Stimulated activated naive CD8-positive, alpha-beta T cell treated with anti-CD3 and anti-CD28 coated beads, Interleukin-15, amount 100 ng/mL, for 72 hours (primary cell): Measurements from ENCODE around the gene FCER1G.
A peak's percentile ranks its signal among the peaks of the same experiment; 100 is the strongest.

Experiments
- ATAC-seq: fragments of 150-1000 bp; cut with Tn5 transposase; 2 replicates; pipeline ENCODE4 v1.10.0; 2021; ENCODE audit warnings: mild to moderate bottlenecking, moderate library complexity
- DNase-seq, 2 donors: peaks; one replicate each; pipeline ENCODE4 v3.0.0; 2021 to 2022
- H3K27ac Mint-ChIP-seq, 2 donors: one replicate each; pipeline ENCODE4 v1.8.0; 2022; ENCODE audit warnings: mild to moderate bottlenecking in 2 of 2, mixed read lengths in 2 of 2, moderate library complexity in 2 of 2
- H3K27me3 Mint-ChIP-seq: one replicate; pipeline ENCODE4 v1.8.0; 2022; ENCODE audit warnings: mixed read lengths
- H3K4me1 Mint-ChIP-seq: one replicate; pipeline ENCODE4 v1.8.0; 2022; ENCODE audit warnings: mild to moderate bottlenecking, mixed read lengths
- H3K4me3 Mint-ChIP-seq, 2 donors: one replicate each; pipeline ENCODE4 v1.8.0; 2022; ENCODE audit warnings: mild to moderate bottlenecking in 2 of 2, mixed read lengths in 2 of 2, moderate library complexity in 1 of 2
- H3K9me3 Mint-ChIP-seq, 2 donors: one replicate each; pipeline ENCODE4 v1.8.0; 2022; ENCODE audit warnings: mixed read lengths in 2 of 2

FCER1G gene

GRCh38 chr1:161179698-161180097 lies 35.4 kb upstream of the FCER1G start:
- no peaks in the 10 kb centered on the region for H3K9me3 Mint-ChIP-seq
- no peak overlapping the region for H3K4me3 Mint-ChIP-seq
- no peak for DNase-seq
- no peak for ATAC-seq
- peaks cover 83% of the 10 kb centered on the region for H3K4me1 Mint-ChIP-seq
- H3K27me3 Mint-ChIP-seq, result no peaks in the 10 kb centered on the region
- H3K27ac Mint-ChIP-seq, result no peak overlapping the region

DNA sequence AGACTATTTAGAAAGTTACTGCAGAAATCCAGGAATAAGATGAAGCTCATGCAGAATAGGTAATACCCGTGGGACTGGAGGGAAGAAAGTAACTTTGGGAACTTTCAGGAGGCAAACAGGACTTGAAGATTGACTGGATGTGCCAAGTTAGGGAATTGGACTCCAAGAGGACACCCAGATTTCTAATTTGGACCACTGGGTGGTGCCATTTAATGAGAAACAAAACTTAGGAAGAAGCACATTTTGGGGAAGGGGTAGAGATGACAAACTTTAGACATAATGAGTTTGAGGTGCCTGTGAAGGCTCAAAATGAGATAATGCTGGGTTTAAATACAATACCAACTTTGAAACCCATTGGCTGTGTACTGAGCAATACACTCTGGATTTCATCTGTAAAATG lies 34.5 kb upstream of the FCER1G start:
- H3K4me1 Mint-ChIP-seq, result peaks cover 83% of the 10 kb centered on the region
- H3K4me3 Mint-ChIP-seq, result no peak overlapping the region
- peak overlapping the region in 1 of 2 donors; percentile 43 for H3K27ac Mint-ChIP-seq
- ATAC-seq, result no peak
- no peaks in the 10 kb centered on the region for H3K27me3 Mint-ChIP-seq
- DNase-seq, result no peak
- H3K9me3 Mint-ChIP-seq, result no peaks in the 10 kb centered on the region

DNA sequence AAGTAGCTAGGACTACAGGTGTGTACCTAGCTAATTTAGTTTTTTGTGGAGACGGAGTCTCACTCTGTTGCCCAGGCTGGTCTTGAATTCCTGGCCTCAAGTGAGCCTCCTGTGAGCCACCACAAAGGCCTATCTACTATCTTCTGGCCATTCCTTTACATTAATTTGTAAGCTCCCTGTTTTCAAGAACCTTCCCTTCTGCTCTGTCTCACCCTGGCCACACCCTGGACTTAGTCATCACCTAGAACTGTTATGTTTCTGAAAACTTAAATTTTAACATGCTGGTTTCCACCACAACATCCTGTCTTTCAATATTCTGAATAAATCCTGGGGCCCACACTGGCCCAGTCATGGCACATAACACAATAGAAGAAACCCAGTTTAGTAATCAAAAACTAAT lies 32.9 kb upstream of the FCER1G start:
- peak overlapping the region; percentile 48 to 77 for H3K4me3 Mint-ChIP-seq
- H3K4me1 Mint-ChIP-seq, result peaks cover 88% of the 10 kb centered on the region
- no peaks in the 10 kb centered on the region for H3K27me3 Mint-ChIP-seq
- H3K27ac Mint-ChIP-seq, result peak overlapping the region; percentile 96 to 98
- DNase-seq (peak; percentile 58 to 77), ATAC-seq (peak; percentile 82)
- peaks cover 0 to 4% of the 10 kb centered on the region in 2 donors for H3K9me3 Mint-ChIP-seq

DNA sequence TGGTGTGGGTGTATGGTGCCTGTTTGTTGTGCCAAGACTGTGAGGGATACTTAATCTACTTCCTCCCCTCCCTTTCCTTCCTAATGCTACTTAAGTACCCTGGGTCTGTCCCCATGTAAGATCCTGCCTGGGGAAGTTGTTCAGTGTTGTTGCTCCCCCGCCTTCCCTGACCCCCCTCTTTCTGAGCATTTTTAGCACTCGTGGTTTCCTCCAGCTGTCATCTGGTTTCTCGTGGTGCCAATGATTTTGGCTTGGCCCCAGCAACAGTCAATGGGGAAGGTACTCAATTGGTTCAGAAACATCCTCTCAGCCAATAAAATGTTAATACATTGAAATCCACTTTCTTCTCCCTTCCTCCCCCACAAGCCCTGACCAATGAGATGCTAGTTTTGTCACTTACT lies 29.8 kb upstream of the FCER1G start:
- peak overlapping the region; percentile 91 to 92 for H3K27ac Mint-ChIP-seq
- peaks cover 87% of the 10 kb centered on the region for H3K4me1 Mint-ChIP-seq
- ATAC-seq, result peak; percentile 85
- H3K27me3 Mint-ChIP-seq, result no peaks in the 10 kb centered on the region
- peaks cover 0 to 4% of the 10 kb centered on the region in 2 donors for H3K9me3 Mint-ChIP-seq
- DNase-seq, result peak; percentile 75 to 87
- peak overlapping the region; percentile 69 to 74 for H3K4me3 Mint-ChIP-seq

- H3K4me3 Mint-ChIP-seq, result peak overlapping the region; percentile 69 to 74
- peak; percentile 22 for ATAC-seq
- H3K4me1 Mint-ChIP-seq, result peaks cover 82% of the 10 kb centered on the region
- H3K27ac Mint-ChIP-seq, result peak overlapping the region; percentile 91 to 92
- peaks cover 0 to 4% of the 10 kb centered on the region in 2 donors for H3K9me3 Mint-ChIP-seq
- DNase-seq, result no peak
- no peaks in the 10 kb centered on the region for H3K27me3 Mint-ChIP-seq
Observed at GRCh38 chr1:161185732-161186311, 29.3 kb upstream of the FCER1G start.

- H3K27me3 Mint-ChIP-seq, result no peaks in the 10 kb centered on the region
- peak overlapping the region in 1 of 2 donors; percentile 18 for H3K27ac Mint-ChIP-seq
- H3K9me3 Mint-ChIP-seq, result peaks cover 0 to 4% of the 10 kb centered on the region in 2 donors
- ATAC-seq (no peak), DNase-seq (no peak)
- no peak overlapping the region for H3K4me3 Mint-ChIP-seq
- H3K4me1 Mint-ChIP-seq, result peaks cover 70% of the 10 kb centered on the region
Observed at GRCh38 chr1:161187311-161187710, 27.8 kb upstream of the FCER1G start.

- Mint-ChIP-seq H3K4me3 (no peak overlapping the region), H3K27me3 (no peaks in the 10 kb centered on the region), H3K27ac (no peak overlapping the region), H3K9me3 (peaks cover 0 to 4% of the 10 kb centered on the region in 2 donors), H3K4me1 (peaks cover 70% of the 10 kb centered on the region)
- ATAC-seq (no peak), DNase-seq (no peak)
Observed at GRCh38 chr1:161188381-161188780, 26.7 kb upstream of the FCER1G start.

GRCh38 chr1:161189036-161189435 lies 26.1 kb upstream of the FCER1G start:
- H3K4me1 Mint-ChIP-seq, result peaks cover 65% of the 10 kb centered on the region
- DNase-seq, result no peak
- H3K27ac Mint-ChIP-seq, result no peak overlapping the region
- peaks cover 0 to 4% of the 10 kb centered on the region in 2 donors for H3K9me3 Mint-ChIP-seq
- ATAC-seq, result no peak
- H3K4me3 Mint-ChIP-seq, result no peak overlapping the region
- no peaks in the 10 kb centered on the region for H3K27me3 Mint-ChIP-seq

DNA sequence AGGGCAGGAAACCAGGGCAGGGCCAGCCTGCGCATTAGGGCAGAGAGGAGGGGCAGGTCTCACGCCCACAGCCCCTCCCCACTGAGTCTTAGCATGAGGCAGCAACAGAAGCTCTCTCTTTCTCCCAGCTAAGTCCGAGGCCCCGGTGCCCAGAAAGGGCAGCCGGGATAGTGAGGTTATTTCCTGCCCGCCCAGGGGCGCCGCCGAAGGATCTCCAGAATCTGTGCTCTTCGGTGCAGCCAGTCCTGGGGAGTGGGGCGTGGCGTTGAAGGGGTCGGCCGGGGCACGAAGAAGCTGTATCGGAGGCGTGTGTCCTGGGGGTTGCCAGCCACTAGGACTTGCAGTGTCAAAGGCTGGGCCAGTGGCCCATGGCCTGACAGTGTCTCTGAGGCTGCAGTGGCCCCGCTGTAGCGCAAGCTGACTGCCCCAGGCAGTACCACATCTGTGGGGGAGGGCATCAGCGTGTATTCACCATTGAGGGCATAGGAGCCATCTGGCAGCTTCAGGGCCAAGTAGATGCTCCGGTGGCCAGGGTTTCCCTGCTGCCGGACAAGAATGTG lies 24.1 kb upstream of the FCER1G start:
- no peak for ATAC-seq
- no peak overlapping the region for H3K4me3 Mint-ChIP-seq
- H3K27ac Mint-ChIP-seq, result peak overlapping the region in 1 of 2 donors; percentile 63
- DNase-seq, result no peak
- H3K9me3 Mint-ChIP-seq, result peaks cover 0 to 4% of the 10 kb centered on the region in 2 donors
- no peaks in the 10 kb centered on the region for H3K27me3 Mint-ChIP-seq
- H3K4me1 Mint-ChIP-seq, result peaks cover 60% of the 10 kb centered on the region

DNA sequence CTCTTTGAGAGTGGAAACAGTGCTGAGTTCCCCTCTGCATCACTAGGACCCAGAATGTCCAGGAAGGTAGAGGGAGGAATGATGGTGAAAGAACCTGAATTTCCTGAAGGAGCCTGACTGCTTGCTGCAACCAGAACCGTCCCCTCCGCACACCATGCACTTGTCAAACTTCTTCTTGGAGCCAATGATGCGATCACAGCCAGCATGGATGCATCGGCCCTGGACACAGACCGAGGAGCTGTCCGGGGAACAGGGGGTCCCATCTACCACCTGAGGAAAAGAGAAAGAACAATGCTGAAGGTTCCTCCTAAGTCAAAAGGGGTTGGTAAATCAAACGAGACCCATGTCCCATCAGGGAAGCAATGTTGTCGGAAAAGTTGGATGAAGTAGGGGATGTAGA lies 23.1 kb upstream of the FCER1G start:
- no peak for ATAC-seq
- DNase-seq, result no peak
- Mint-ChIP-seq H3K4me1 (peaks cover 56% of the 10 kb centered on the region), H3K27me3 (no peaks in the 10 kb centered on the region), H3K4me3 (no peak overlapping the region), H3K9me3 (peaks cover 0 to 1% of the 10 kb centered on the region in 2 donors), H3K27ac (no peak overlapping the region)

GRCh38 chr1:161192476-161193465 lies 22.3 kb upstream of the FCER1G start:
- peak overlapping the region in 1 of 2 donors; percentile 13 for H3K4me3 Mint-ChIP-seq
- peaks cover 56% of the 10 kb centered on the region for H3K4me1 Mint-ChIP-seq
- ATAC-seq (peak; percentile 87), DNase-seq (peak; percentile 60 to 65)
- no peaks in the 10 kb centered on the region for H3K9me3 Mint-ChIP-seq
- no peaks in the 10 kb centered on the region for H3K27me3 Mint-ChIP-seq
- peak overlapping the region in 1 of 2 donors; percentile 6 for H3K27ac Mint-ChIP-seq

DNA sequence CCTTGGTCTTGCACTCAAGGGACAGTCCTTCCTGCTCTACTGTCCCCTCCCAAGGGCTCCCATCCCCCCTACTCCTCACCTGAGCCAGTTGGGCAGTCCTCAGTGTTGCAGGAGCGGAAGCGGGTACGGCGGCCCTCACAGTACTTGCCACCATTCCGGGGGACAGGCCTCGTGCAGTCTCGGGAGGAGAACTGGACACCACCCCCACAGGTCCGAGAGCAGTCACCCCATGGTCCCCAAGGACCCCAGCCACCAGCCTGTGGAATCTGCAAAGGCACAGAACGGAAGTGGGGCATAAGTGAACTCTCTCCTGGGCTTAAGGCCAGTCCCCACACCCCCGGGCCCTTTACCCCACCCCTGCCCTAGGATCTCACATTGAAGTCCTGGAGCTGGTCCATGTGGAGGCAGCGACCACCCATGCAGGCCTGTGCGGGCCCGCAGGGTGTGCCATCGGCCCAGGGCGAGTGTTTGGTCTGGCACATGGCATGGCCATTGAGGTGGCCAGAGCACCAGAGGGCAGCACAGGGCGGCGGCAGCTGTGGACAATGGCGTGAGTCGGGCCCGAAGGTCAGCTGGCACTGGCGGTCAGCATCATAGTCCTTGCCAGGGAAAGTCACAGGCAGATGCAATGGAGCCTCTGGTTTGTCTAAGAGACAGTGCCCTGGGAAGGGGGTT lies 21.4 kb upstream of the FCER1G start:
- Mint-ChIP-seq H3K27me3 (no peaks in the 10 kb centered on the region), H3K9me3 (no peaks in the 10 kb centered on the region), H3K27ac (no peak overlapping the region), H3K4me3 (no peak overlapping the region), H3K4me1 (peaks cover 58% of the 10 kb centered on the region)
- DNase-seq (no peak), ATAC-seq (no peak)

DNA sequence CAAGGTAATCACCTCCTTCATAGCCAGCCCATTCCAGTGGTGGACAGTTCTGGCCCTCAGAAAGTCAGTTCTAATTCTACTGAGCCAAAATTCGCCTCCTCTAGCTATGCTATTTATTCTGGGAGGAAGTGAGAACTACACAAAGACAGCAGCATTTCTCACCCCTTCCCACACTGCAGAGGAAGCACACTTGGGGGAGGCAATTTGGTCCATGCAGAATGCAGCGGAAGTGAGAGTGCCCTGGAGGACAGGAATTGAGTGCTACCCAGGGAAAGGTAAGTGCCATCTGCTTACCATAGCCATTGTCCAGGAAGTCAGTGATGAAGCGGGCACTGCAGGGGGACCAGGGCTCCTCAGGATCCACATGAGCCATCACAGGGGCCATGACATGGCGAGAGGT lies 19.9 kb upstream of the FCER1G start:
- no peaks in the 10 kb centered on the region for H3K9me3 Mint-ChIP-seq
- ATAC-seq, result no peak

DNA sequence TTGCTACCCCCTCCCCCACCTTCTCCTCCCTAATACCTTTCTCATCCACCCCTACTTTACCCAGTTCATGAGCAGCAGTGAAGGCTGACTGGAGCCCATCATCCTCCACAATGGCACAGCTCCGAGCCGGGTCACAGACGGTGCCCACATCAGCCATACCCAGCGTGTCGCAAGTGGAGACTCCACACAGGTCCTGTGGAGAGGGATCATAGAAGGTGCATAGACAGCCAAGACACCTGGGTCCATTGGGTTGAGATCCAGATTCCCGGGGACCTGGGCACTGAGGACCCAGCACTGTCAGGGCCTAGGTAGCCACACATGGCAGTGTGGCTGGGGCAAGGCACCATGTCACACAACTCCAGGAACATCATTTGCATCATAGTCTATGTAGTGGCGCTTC lies 19.0 kb upstream of the FCER1G start:
- Mint-ChIP-seq H3K4me3 (no peak overlapping the region), H3K27ac (no peak overlapping the region), H3K27me3 (no peaks in the 10 kb centered on the region), H3K4me1 (peaks cover 75% of the 10 kb centered on the region), H3K9me3 (no peaks in the 10 kb centered on the region)
- ATAC-seq (no peak), DNase-seq (no peak)

More for the DNA sequence above, 19.9 kb upstream of the FCER1G start:
- H3K27ac Mint-ChIP-seq, result peak overlapping the region; percentile 3 to 30
- H3K27me3 Mint-ChIP-seq, result no peaks in the 10 kb centered on the region
- no peak for DNase-seq
- no peak overlapping the region for H3K4me3 Mint-ChIP-seq
- H3K4me1 Mint-ChIP-seq, result peaks cover 65% of the 10 kb centered on the region
